ENCODE results near the gene SSPN.

Gene SSPN

DNA sequence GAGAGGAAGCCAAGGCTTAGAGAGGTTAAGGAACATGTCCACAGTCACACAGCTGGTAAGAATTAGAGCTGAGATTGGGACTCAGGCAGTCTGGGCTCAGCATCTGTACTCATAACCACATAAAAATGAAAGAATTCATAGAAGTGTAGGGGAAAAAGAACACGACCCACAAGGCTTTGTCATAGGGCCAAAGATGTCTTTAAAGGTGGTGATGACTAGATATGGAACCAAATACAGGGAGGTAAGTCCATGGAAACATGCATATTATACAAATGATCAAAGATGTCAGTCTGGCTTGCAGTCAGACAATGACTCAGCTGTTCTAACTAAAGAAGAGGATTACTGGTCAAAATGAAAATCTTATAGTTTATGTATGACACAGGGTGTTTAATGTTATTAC is 7.2 kb upstream of the SSPN start:
- H3K79me1 ChIP-seq (ENCODE audit: low read length) = no peaks in the 10 kb centered on the region
- H4K8ac ChIP-seq (ENCODE audit: low read depth, low read length) = no peak overlapping the region
- H3K23ac ChIP-seq (ENCODE audit: low read length) = no peak overlapping the region
- DNase-seq = no peak
- WGBS (ENCODE audit: extremely low coverage, insufficient coverage, low lambda C conversion rate) = no CpG with 5 or more reads among the region's 1 CpG
- no peaks in the 10 kb centered on the region for H3K79me2 ChIP-seq (ENCODE audit: control insufficient read depth, insufficient read depth, low read length)
- H3K4ac ChIP-seq (ENCODE audit: low read depth, low read length) = no peak overlapping the region
- no peak overlapping the region for H2AK5ac ChIP-seq (ENCODE audit: low read length)
- H3K27ac ChIP-seq (ENCODE audit: low read depth, low read length) = no peak overlapping the region
- H3K18ac ChIP-seq (ENCODE audit: low read length) = no peak overlapping the region
- H2BK5ac ChIP-seq (ENCODE audit: low read length) = no peak overlapping the region
- no peak overlapping the region for H2BK15ac ChIP-seq (replicated peaks; ENCODE audit: low read depth)
- no peak overlapping the region for H2BK120ac ChIP-seq (ENCODE audit: low read depth, low read length)
- no peak overlapping the region for H4K5ac ChIP-seq (ENCODE audit: low read length)
- H3K36me3 ChIP-seq (ENCODE audit: control insufficient read depth, insufficient read depth, low read length) = no peaks in the 10 kb centered on the region
- H3K4me1 ChIP-seq (ENCODE audit: control insufficient read depth, low read depth, low read length) = no peaks in the 10 kb centered on the region
- H3K4me3 ChIP-seq (ENCODE audit: low read length) = no peak overlapping the region
- no peaks in the 10 kb centered on the region for H3K27me3 ChIP-seq (ENCODE audit: insufficient read depth, low read length, poor library complexity)
- H3K9ac ChIP-seq (ENCODE audit: low read length) = no peak overlapping the region
- H3K56ac ChIP-seq (ENCODE audit: low read length) = no peak overlapping the region
- H3K4me2 ChIP-seq (ENCODE audit: low read length) = no peak overlapping the region

DNA sequence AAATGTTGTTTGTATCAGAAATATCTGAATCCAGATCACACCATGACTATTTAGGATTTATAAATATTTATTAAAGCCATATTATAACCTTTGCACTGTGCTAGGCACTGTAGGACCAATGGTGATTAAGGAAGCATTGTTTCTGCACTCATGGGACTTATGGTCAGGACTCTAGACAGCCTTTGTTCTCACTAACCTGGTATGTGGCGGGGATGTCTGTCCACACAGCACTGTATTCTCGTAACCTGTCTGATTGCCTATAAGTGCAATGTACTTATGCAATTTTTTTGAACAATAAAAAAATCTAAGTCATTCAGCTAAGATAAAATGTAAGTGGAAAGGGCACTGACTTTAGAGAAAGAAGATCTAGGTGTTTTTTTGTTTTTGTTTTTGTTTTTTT is 6.7 kb upstream of the SSPN start:
- no peaks in the 10 kb centered on the region for H3K27me3 ChIP-seq (ENCODE audit: insufficient read depth, low read length, poor library complexity)
- H3K36me3 ChIP-seq (ENCODE audit: control insufficient read depth, insufficient read depth, low read length) = no peaks in the 10 kb centered on the region
- H3K27ac ChIP-seq (ENCODE audit: low read depth, low read length) = no peak overlapping the region
- H3K79me1 ChIP-seq (ENCODE audit: low read length) = no peaks in the 10 kb centered on the region
- no peak overlapping the region for H3K4ac ChIP-seq (ENCODE audit: low read depth, low read length)
- H3K4me1 ChIP-seq (ENCODE audit: control insufficient read depth, low read depth, low read length) = no peaks in the 10 kb centered on the region
- WGBS (ENCODE audit: extremely low coverage, insufficient coverage, low lambda C conversion rate) = no CpG with 5 or more reads among the region's 2 CpGs
- DNase-seq = no peak
- no peak overlapping the region for H3K23ac ChIP-seq (ENCODE audit: low read length)
- H4K8ac ChIP-seq (ENCODE audit: low read depth, low read length) = no peak overlapping the region
- no peak overlapping the region for H3K4me2 ChIP-seq (ENCODE audit: low read length)
- H2BK15ac ChIP-seq (replicated peaks; ENCODE audit: low read depth) = no peak overlapping the region
- H2BK5ac ChIP-seq (ENCODE audit: low read length) = no peak overlapping the region
- H4K5ac ChIP-seq (ENCODE audit: low read length) = no peak overlapping the region
- H3K79me2 ChIP-seq (ENCODE audit: control insufficient read depth, insufficient read depth, low read length) = no peaks in the 10 kb centered on the region
- no peak overlapping the region for H2AK5ac ChIP-seq (ENCODE audit: low read length)
- no peak overlapping the region for H3K56ac ChIP-seq (ENCODE audit: low read length)
- H3K4me3 ChIP-seq (ENCODE audit: low read length) = no peak overlapping the region
- H3K9ac ChIP-seq (ENCODE audit: low read length) = no peak overlapping the region
- H2BK120ac ChIP-seq (ENCODE audit: low read depth, low read length) = no peak overlapping the region
- no peak overlapping the region for H3K18ac ChIP-seq (ENCODE audit: low read length)

DNA sequence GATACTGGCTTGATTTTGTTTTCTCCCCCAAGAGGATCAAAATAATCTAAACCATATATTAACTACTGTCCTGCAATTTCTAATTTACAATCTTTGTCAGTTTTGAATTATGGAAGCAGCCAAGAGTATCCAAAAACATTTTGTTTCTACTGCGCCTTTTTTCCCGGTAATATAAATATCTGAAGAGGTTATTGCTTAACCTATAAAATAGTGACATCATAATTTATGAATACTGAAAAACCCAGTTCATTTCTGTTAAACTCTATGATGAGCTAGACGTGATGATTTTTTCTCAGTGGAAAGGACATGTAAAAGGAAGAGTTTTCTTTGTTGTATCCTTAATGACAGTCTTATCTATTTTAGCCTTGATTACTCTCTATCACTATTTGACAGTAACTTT is 3.2 kb upstream of the SSPN start:
- Histone ChIP-seq H3K4me3 (ENCODE audit: low read length) (no peak overlapping the region), H3K36me3 (ENCODE audit: control insufficient read depth, insufficient read depth, low read length) (no peaks in the 10 kb centered on the region), H3K4me2 (ENCODE audit: low read length) (no peak overlapping the region), H3K79me1 (ENCODE audit: low read length) (no peaks in the 10 kb centered on the region), H3K79me2 (ENCODE audit: control insufficient read depth, insufficient read depth, low read length) (no peaks in the 10 kb centered on the region), H3K4ac (ENCODE audit: low read depth, low read length) (no peak overlapping the region), H2BK15ac (replicated peaks; ENCODE audit: low read depth) (no peak overlapping the region), H2AK5ac (ENCODE audit: low read length) (no peak overlapping the region), H2BK5ac (ENCODE audit: low read length) (no peak overlapping the region), H4K8ac (ENCODE audit: low read depth, low read length) (no peak overlapping the region), H3K9ac (ENCODE audit: low read length) (no peak overlapping the region), H3K27me3 (ENCODE audit: insufficient read depth, low read length, poor library complexity) (peaks cover 6% of the 10 kb centered on the region), H3K56ac (ENCODE audit: low read length) (no peak overlapping the region), H3K27ac (ENCODE audit: low read depth, low read length) (no peak overlapping the region), H3K18ac (ENCODE audit: low read length) (no peak overlapping the region), H3K4me1 (ENCODE audit: control insufficient read depth, low read depth, low read length) (no peaks in the 10 kb centered on the region), H3K23ac (ENCODE audit: low read length) (no peak overlapping the region), H4K5ac (ENCODE audit: low read length) (no peak overlapping the region), H2BK120ac (ENCODE audit: low read depth, low read length) (no peak overlapping the region)
- no peak for DNase-seq
- no CpG with 5 or more reads among the region's 3 CpGs for WGBS (ENCODE audit: extremely low coverage, insufficient coverage, low lambda C conversion rate)

DNA sequence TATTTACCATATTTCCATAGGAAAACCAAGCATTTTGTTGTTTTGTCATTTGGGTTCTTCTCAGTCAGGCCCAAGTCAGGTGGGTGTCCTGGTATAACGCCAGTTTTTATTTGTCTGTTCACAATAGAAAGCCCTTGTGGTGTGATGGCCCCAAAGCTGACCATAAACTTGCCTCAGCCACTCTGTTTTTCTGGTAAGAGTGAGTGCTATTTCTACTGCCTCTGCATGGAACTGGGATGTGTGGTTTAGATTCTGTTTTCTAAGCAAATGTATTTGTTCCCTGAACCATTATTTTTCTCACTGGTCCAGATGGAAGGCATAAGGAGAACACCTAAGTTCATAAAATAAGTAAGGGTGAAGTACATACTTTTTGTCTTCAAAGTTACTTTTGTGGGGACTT is 1.8 kb upstream of the SSPN start:
- no CpG with 5 or more reads among the region's 1 CpG for WGBS (ENCODE audit: extremely low coverage, insufficient coverage, low lambda C conversion rate)
- H4K5ac ChIP-seq (ENCODE audit: low read length) = no peak overlapping the region
- no peaks in the 10 kb centered on the region for H3K4me1 ChIP-seq (ENCODE audit: control insufficient read depth, low read depth, low read length)
- no peak for DNase-seq
- H3K4me2 ChIP-seq (ENCODE audit: low read length) = no peak overlapping the region
- no peaks in the 10 kb centered on the region for H3K79me2 ChIP-seq (ENCODE audit: control insufficient read depth, insufficient read depth, low read length)
- H3K9ac ChIP-seq (ENCODE audit: low read length) = no peak overlapping the region
- H2BK5ac ChIP-seq (ENCODE audit: low read length) = no peak overlapping the region
- no peak overlapping the region for H2AK5ac ChIP-seq (ENCODE audit: low read length)
- no peak overlapping the region for H3K23ac ChIP-seq (ENCODE audit: low read length)
- no peak overlapping the region for H3K4ac ChIP-seq (ENCODE audit: low read depth, low read length)
- no peaks in the 10 kb centered on the region for H3K79me1 ChIP-seq (ENCODE audit: low read length)
- H3K4me3 ChIP-seq (ENCODE audit: low read length) = no peak overlapping the region
- H3K56ac ChIP-seq (ENCODE audit: low read length) = no peak overlapping the region
- peaks cover 6% of the 10 kb centered on the region for H3K27me3 ChIP-seq (ENCODE audit: insufficient read depth, low read length, poor library complexity)
- H2BK15ac ChIP-seq (replicated peaks; ENCODE audit: low read depth) = no peak overlapping the region
- no peaks in the 10 kb centered on the region for H3K36me3 ChIP-seq (ENCODE audit: control insufficient read depth, insufficient read depth, low read length)
- no peak overlapping the region for H4K8ac ChIP-seq (ENCODE audit: low read depth, low read length)
- no peak overlapping the region for H3K18ac ChIP-seq (ENCODE audit: low read length)
- no peak overlapping the region for H3K27ac ChIP-seq (ENCODE audit: low read depth, low read length)
- no peak overlapping the region for H2BK120ac ChIP-seq (ENCODE audit: low read depth, low read length)

DNA sequence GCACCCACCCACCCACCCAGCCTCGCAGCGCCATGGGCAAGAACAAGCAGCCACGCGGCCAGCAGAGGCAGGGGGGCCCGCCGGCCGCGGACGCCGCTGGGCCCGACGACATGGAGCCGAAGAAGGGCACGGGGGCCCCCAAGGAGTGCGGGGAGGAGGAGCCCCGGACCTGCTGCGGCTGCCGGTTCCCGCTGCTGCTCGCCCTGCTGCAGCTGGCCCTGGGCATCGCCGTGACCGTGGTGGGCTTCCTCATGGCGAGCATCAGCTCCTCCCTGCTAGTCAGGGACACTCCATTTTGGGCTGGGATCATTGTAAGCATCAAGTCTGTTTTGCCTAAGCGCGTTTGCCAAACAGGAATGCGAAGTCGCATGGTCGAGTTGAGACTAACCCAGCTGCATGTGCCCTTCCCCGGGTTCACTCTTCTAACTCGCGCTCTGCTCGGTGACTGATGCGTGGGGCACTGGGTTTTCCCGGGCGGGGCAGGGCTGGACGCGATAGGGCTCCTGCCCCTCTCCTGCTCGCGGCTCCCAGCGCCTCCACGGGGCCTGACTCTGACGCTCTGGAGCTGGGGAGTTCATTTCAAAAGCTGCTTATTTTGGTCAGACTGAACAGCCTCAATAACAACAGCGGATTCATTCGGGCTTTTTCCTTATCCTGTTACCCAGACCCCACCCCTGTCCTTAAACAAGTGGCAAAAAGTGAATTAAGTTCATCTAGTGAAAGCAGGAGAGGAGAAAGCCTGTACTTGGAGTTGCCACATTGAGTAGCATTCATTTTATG is 458 bp downstream of the SSPN start:
- Histone ChIP-seq H3K27me3 (ENCODE audit: insufficient read depth, low read length, poor library complexity) (peaks cover 6% of the 10 kb centered on the region), H3K36me3 (ENCODE audit: control insufficient read depth, insufficient read depth, low read length) (no peaks in the 10 kb centered on the region), H4K8ac (ENCODE audit: low read depth, low read length) (no peak overlapping the region), H3K4me1 (ENCODE audit: control insufficient read depth, low read depth, low read length) (no peaks in the 10 kb centered on the region), H3K4me2 (ENCODE audit: low read length) (peak overlapping the region; percentile 93), H3K23ac (ENCODE audit: low read length) (no peak overlapping the region), H2AK5ac (ENCODE audit: low read length) (no peak overlapping the region), H3K27ac (ENCODE audit: low read depth, low read length) (no peak overlapping the region), H3K9ac (ENCODE audit: low read length) (peak overlapping the region; percentile 70), H4K5ac (ENCODE audit: low read length) (no peak overlapping the region), H3K79me2 (ENCODE audit: control insufficient read depth, insufficient read depth, low read length) (no peaks in the 10 kb centered on the region), H3K18ac (ENCODE audit: low read length) (peak overlapping the region; percentile 32), H3K79me1 (ENCODE audit: low read length) (no peaks in the 10 kb centered on the region), H3K56ac (ENCODE audit: low read length) (peak overlapping the region; percentile 90), H2BK5ac (ENCODE audit: low read length) (no peak overlapping the region), H2BK15ac (replicated peaks; ENCODE audit: low read depth) (no peak overlapping the region), H3K4me3 (ENCODE audit: low read length) (peak overlapping the region; percentile 57), H2BK120ac (ENCODE audit: low read depth, low read length) (no peak overlapping the region), H3K4ac (ENCODE audit: low read depth, low read length) (no peak overlapping the region)
- WGBS (ENCODE audit: extremely low coverage, insufficient coverage, low lambda C conversion rate) = no CpG with 5 or more reads among the region's 45 CpGs
- peak; percentile 61 for DNase-seq

DNA sequence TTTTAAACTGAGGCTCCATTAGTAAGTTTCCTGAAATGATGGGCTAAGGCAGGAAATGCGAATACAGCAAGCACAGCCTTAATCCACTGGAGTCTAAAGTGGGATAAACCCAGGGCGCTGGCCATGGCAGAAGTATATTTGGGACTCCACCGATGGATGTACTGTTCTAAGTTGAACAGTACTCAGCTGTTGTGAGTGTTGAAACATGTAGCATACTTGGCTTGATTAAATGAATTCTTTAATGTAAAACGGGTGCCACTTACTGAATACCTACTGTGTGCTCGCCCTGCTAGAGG is 996 bp downstream of the SSPN start:
- Histone ChIP-seq H4K8ac (ENCODE audit: low read depth, low read length) (no peak overlapping the region), H3K79me2 (ENCODE audit: control insufficient read depth, insufficient read depth, low read length) (no peaks in the 10 kb centered on the region), H3K4ac (ENCODE audit: low read depth, low read length) (no peak overlapping the region), H3K79me1 (ENCODE audit: low read length) (no peaks in the 10 kb centered on the region), H3K9ac (ENCODE audit: low read length) (no peak overlapping the region), H2BK5ac (ENCODE audit: low read length) (no peak overlapping the region), H3K27ac (ENCODE audit: low read depth, low read length) (no peak overlapping the region), H3K4me3 (ENCODE audit: low read length) (no peak overlapping the region), H3K18ac (ENCODE audit: low read length) (no peak overlapping the region), H3K56ac (ENCODE audit: low read length) (peak overlapping the region; percentile 90), H2AK5ac (ENCODE audit: low read length) (no peak overlapping the region), H2BK120ac (ENCODE audit: low read depth, low read length) (no peak overlapping the region), H3K4me2 (ENCODE audit: low read length) (no peak overlapping the region), H4K5ac (ENCODE audit: low read length) (no peak overlapping the region), H3K27me3 (ENCODE audit: insufficient read depth, low read length, poor library complexity) (peaks cover 6% of the 10 kb centered on the region), H3K36me3 (ENCODE audit: control insufficient read depth, insufficient read depth, low read length) (no peaks in the 10 kb centered on the region), H2BK15ac (replicated peaks; ENCODE audit: low read depth) (no peak overlapping the region), H3K23ac (ENCODE audit: low read length) (no peak overlapping the region), H3K4me1 (ENCODE audit: control insufficient read depth, low read depth, low read length) (no peaks in the 10 kb centered on the region)
- no CpG with 5 or more reads among the region's 5 CpGs for WGBS (ENCODE audit: extremely low coverage, insufficient coverage, low lambda C conversion rate)
- DNase-seq = no peak

Measured in mesendoderm (in vitro differentiated cells).